MM.1S (cell line): ENCODE data around the gene RGS7.
"Not testable (repeated sequence)": the region's sequence is repeated elsewhere in the genome, so short reads cannot be mapped to it uniquely, and the experiment has no call there.

ENCODE experiments used
- EZH2 ChIP-seq: fragments of 300-600 bp; sonication (generic); optimal IDR thresholded peaks from 2 replicates; pipeline ENCODE3; 2017; ENCODE audit warnings: low read depth, mild to moderate bottlenecking, antibody characterized with exemption, low read length, mixed read lengths
- EZH2phosphoT487 ChIP-seq: fragments of 300-600 bp; sonication (generic); IDR thresholded peaks from 2 replicates; pipeline ENCODE4 v1.6.1; 2018; ENCODE audit warnings: antibody characterized with exemption, low read length
- TF ChIP-seq, protein P1 (sequence below): fragments of 300-600 bp; sonication (generic); IDR thresholded peaks from 2 replicates; pipeline ENCODE4 v1.5.1; 2016; ENCODE audit warnings: antibody characterized with exemption, low read length, mixed read lengths

DNA sequence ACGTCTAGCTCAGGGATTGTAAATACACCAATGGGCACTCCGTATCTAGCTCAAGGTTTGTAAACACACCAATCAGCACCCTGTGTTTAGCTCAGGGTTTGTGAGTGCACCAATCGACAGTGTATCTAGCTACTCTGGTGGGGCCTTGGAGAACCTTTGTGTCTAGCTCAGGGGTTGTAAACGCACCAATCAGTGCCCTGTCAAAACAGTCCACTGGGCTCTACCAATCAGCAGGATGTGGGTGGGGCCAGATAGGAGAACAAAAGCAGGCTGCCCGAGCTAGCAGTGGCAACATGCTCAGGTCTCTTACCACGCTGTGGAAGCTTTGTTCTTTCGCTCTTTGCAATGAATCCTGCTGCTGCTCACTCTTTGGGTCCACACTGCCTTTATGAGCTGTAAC lies 593.9 kb downstream of the RGS7 start:
- TF ChIP-seq, protein P1, sequence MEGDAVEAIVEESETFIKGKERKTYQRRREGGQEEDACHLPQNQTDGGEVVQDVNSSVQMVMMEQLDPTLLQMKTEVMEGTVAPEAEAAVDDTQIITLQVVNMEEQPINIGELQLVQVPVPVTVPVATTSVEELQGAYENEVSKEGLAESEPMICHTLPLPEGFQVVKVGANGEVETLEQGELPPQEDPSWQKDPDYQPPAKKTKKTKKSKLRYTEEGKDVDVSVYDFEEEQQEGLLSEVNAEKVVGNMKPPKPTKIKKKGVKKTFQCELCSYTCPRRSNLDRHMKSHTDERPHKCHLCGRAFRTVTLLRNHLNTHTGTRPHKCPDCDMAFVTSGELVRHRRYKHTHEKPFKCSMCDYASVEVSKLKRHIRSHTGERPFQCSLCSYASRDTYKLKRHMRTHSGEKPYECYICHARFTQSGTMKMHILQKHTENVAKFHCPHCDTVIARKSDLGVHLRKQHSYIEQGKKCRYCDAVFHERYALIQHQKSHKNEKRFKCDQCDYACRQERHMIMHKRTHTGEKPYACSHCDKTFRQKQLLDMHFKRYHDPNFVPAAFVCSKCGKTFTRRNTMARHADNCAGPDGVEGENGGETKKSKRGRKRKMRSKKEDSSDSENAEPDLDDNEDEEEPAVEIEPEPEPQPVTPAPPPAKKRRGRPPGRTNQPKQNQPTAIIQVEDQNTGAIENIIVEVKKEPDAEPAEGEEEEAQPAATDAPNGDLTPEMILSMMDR, result not testable (repeated sequence)
- not testable (repeated sequence) for TF ChIP-seq EZH2phosphoT487, EZH2
